Measurements from ENCODE around the gene ZNF574. TPM values are rescaled to one million over a fixed set of nuclear protein-coding genes. Genes with fewer than 3 reads are reported as not detected.

ZNF574 gene
- polyA plus RNA-seq, 3 donors: 3.3 to 9.6 (median 4.9) TPM

GRCh38 chr19:42048992-42049391 is 27.0 kb upstream of the ZNF574 start:
- Histone ChIP-seq H2AFZ (ENCODE audit: insufficient read depth, low read depth, low read length, poor library complexity, severe bottlenecking) (peak overlapping the region; percentile 9), H3K36me3 (replicated peaks in 1 of 2; ENCODE audit: control insufficient read depth in 1 of 2, insufficient read depth in 2 of 2, low read length in 2 of 2) (no peaks in the 10 kb centered on the region), H3K27me3 (ENCODE audit: control insufficient read depth in 2 of 2, insufficient read depth in 2 of 2, low read length in 2 of 2) (no peaks in the 10 kb centered on the region), H3K79me2 (ENCODE audit: insufficient read depth, low read length) (no peaks in the 10 kb centered on the region), H3K4me2 (replicated peaks; ENCODE audit: extremely low read depth, low read length, poor library complexity, severe bottlenecking) (peak overlapping the region; percentile 12), H3K27ac (ENCODE audit: low read depth in 1 of 2, low read length in 2 of 2) (no peak overlapping the region), H3K4me1 (ENCODE audit: control insufficient read depth in 1 of 2, insufficient read depth in 2 of 2, low read length in 2 of 2) (no peaks in the 10 kb centered on the region), H4K20me1 (ENCODE audit: insufficient read depth, low read length) (no peaks in the 10 kb centered on the region), H3K9me3 (replicated peaks in 1 of 2; ENCODE audit: control insufficient read depth in 1 of 2, insufficient read depth in 1 of 2, low read length in 2 of 2) (no peaks in the 10 kb centered on the region), H3K9ac (ENCODE audit: insufficient read depth, low read length, poor library complexity, severe bottlenecking) (no peak overlapping the region), H3K4me3 (replicated peaks in 1 of 3; ENCODE audit: low read depth in 2 of 3, low read length in 3 of 3) (peak overlapping the region in 1 of 3 experiments; percentile 10)
- no peak for DNase-seq
- intact Hi-C loops (cut with micrococcal nuclease): no loop called here
- Mint-ChIP-seq H3K9me3 (peaks cover 0 to under 1% (median 0%) of the 10 kb centered on the region in 7 donors), H3K27me3 (ENCODE audit: low read depth in 3 of 3) (peaks cover 0 to 5% (median 0%) of the 10 kb centered on the region in 3 donors), H3K4me3 (peak overlapping the region; percentile 40 to 76), H3K36me3 (no peaks in the 10 kb centered on the region), H3K4me1 (peaks cover 4% of the 10 kb centered on the region), H3K27ac (no peak overlapping the region)
- WGBS (ENCODE audit: insufficient coverage): no CpG with 5 or more reads among the region's 4 CpGs
- TF ChIP-seq CTCF (IDR thresholded peaks at IDR 0.05): no peak

GRCh38 chr19:42051166-42052115 is 24.5 kb upstream of the ZNF574 start:
- 97% methylated on average over 12 of the region's 14 CpGs for WGBS (ENCODE audit: insufficient coverage)
- no peak overlapping the region for H3K9ac ChIP-seq (ENCODE audit: insufficient read depth, low read length, poor library complexity, severe bottlenecking)
- peaks cover 0 to 3% (median 2%) of the 10 kb centered on the region in 3 donors for H3K27me3 Mint-ChIP-seq (ENCODE audit: low read depth in 3 of 3)
- H3K36me3 ChIP-seq (replicated peaks in 1 of 2; ENCODE audit: control insufficient read depth in 1 of 2, insufficient read depth in 2 of 2, low read length in 2 of 2): no peaks in the 10 kb centered on the region
- no peak for DNase-seq
- no peak overlapping the region for H3K4me3 ChIP-seq (replicated peaks in 1 of 3; ENCODE audit: low read depth in 2 of 3, low read length in 3 of 3)
- no peak overlapping the region for H3K27ac Mint-ChIP-seq
- H3K4me3 Mint-ChIP-seq: no peak overlapping the region
- no peaks in the 10 kb centered on the region for H3K9me3 Mint-ChIP-seq
- H3K9me3 ChIP-seq (replicated peaks in 1 of 2; ENCODE audit: control insufficient read depth in 1 of 2, insufficient read depth in 1 of 2, low read length in 2 of 2): no peaks in the 10 kb centered on the region
- H3K4me2 ChIP-seq (replicated peaks; ENCODE audit: extremely low read depth, low read length, poor library complexity, severe bottlenecking): no peak overlapping the region
- no peaks in the 10 kb centered on the region for H4K20me1 ChIP-seq (ENCODE audit: insufficient read depth, low read length)
- H3K4me1 Mint-ChIP-seq: peaks cover 5% of the 10 kb centered on the region
- no peak overlapping the region for H3K27ac ChIP-seq (ENCODE audit: low read depth in 1 of 2, low read length in 2 of 2)
- H2AFZ ChIP-seq (ENCODE audit: insufficient read depth, low read depth, low read length, poor library complexity, severe bottlenecking): no peak overlapping the region
- H3K36me3 Mint-ChIP-seq: no peaks in the 10 kb centered on the region
- intact Hi-C loops (cut with micrococcal nuclease): no loop called here
- no peak for TF ChIP-seq CTCF (IDR thresholded peaks at IDR 0.05)
- H3K27me3 ChIP-seq (ENCODE audit: control insufficient read depth in 2 of 2, insufficient read depth in 2 of 2, low read length in 2 of 2): no peaks in the 10 kb centered on the region
- no peaks in the 10 kb centered on the region for H3K79me2 ChIP-seq (ENCODE audit: insufficient read depth, low read length)
- no peaks in the 10 kb centered on the region for H3K4me1 ChIP-seq (ENCODE audit: control insufficient read depth in 1 of 2, insufficient read depth in 2 of 2, low read length in 2 of 2)

Measured in CD14-positive monocyte (primary cell).